SK-N-SH treated with all-trans-retinoic acid at 6 μM for 48 hours (cell line): ENCODE data around the gene RTL9.
A peak's percentile ranks its signal among the peaks of the same experiment; 100 is the strongest.

Experiments
- ATAC-seq: fragments of 200-7000 bp; cut with Tn5 transposase; 3 replicates; pipeline ENCODE4 v1.9.1; 2020; ENCODE audit warnings: mild to moderate bottlenecking, moderate library complexity
- BACH2 ChIP-seq: fragments of 250-450 bp; sonication (Bioruptor Pico); IDR thresholded peaks from 2 replicates; pipeline ENCODE4 v1.9.0; 2021; ENCODE audit warnings: mild to moderate bottlenecking, borderline replicate concordance
- CSDC2 ChIP-seq: fragments of 250-450 bp; sonication (Bioruptor Pico); IDR thresholded peaks from 2 replicates; pipeline ENCODE4 v1.5.0; 2020; ENCODE audit warnings: mild to moderate bottlenecking, moderate library complexity
- CSRNP3 ChIP-seq: fragments of 250-450 bp; sonication (Bioruptor Pico); IDR thresholded peaks from 2 replicates; pipeline ENCODE4 v1.5.1; 2021; ENCODE audit warnings: mild to moderate bottlenecking, moderate library complexity
- GLIS3 ChIP-seq: fragments of 250-450 bp; sonication (Bioruptor Pico); IDR thresholded peaks from 2 replicates; pipeline ENCODE4 v1.5.0; 2020; ENCODE audit warnings: mild to moderate bottlenecking, moderate library complexity
- ISL1 ChIP-seq: fragments of 250-450 bp; sonication (Bioruptor Pico); IDR thresholded peaks from 2 replicates; pipeline ENCODE4 v2.1.2; 2022; ENCODE audit warnings: mild to moderate bottlenecking, moderate library complexity
- OSR1 ChIP-seq: fragments of 250-450 bp; sonication (Bioruptor Pico); IDR thresholded peaks from 2 replicates; pipeline ENCODE4 v1.8.0; 2022; ENCODE audit warnings: moderate library complexity, mild to moderate bottlenecking, inconsistent platforms
- POU6F1 ChIP-seq: fragments of 250-450 bp; sonication (Bioruptor Pico); IDR thresholded peaks from 2 replicates; pipeline ENCODE4 v1.8.0; 2021; ENCODE audit warnings: low read depth, mild to moderate bottlenecking, moderate library complexity, borderline replicate concordance
- PPARA ChIP-seq: fragments of 250-450 bp; sonication (Bioruptor Pico); IDR thresholded peaks from 2 replicates; pipeline ENCODE4 v1.5.0; 2020; ENCODE audit warnings: mild to moderate bottlenecking, borderline replicate concordance
- RARB ChIP-seq: fragments of 250-450 bp; sonication (Bioruptor Pico); IDR thresholded peaks from 2 replicates; pipeline ENCODE4 v1.8.0; 2021; ENCODE audit warnings: mild to moderate bottlenecking, moderate library complexity
- SNAI2 ChIP-seq: fragments of 250-450 bp; sonication (Bioruptor Pico); IDR thresholded peaks from 2 replicates; pipeline ENCODE4 v1.5.0; 2020; ENCODE audit warnings: mild to moderate bottlenecking, moderate library complexity
- TCF4 ChIP-seq: fragments of 250-450 bp; sonication (Bioruptor Pico); IDR thresholded peaks from 2 replicates; pipeline ENCODE4 v1.8.0; 2021; ENCODE audit warnings: mild to moderate bottlenecking, moderate library complexity, borderline replicate concordance
- ZC3H10 ChIP-seq: fragments of 250-450 bp; sonication (Bioruptor Pico); IDR thresholded peaks from 2 replicates; pipeline ENCODE4 v1.5.1; 2021; ENCODE audit warnings: mild to moderate bottlenecking, moderate library complexity
- ZFP3 ChIP-seq: fragments of 250-450 bp; sonication (Bioruptor Pico); IDR thresholded peaks from 2 replicates; pipeline ENCODE4 v1.5.0; 2020; ENCODE audit warnings: mild to moderate bottlenecking, moderate library complexity
- ZFP30 ChIP-seq: fragments of 450-650 bp; formaldehyde crosslinking; IDR thresholded peaks from 2 replicates; pipeline ENCODE4 v1.5.0; 2022; ENCODE audit warnings: mild to moderate bottlenecking, moderate library complexity
- ZNF70 ChIP-seq: fragments of 450-650 bp; formaldehyde crosslinking; IDR thresholded peaks from 2 replicates; pipeline ENCODE4 v1.5.0; 2020; ENCODE audit warnings: mild to moderate bottlenecking, moderate library complexity
- ZNF8 ChIP-seq: fragments of 450-650 bp; formaldehyde crosslinking; IDR thresholded peaks from 2 replicates; pipeline ENCODE4 v1.5.0; 2020; ENCODE audit warnings: mild to moderate bottlenecking, moderate library complexity
- TF ChIP-seq, protein P1 (sequence below): fragments of 250-450 bp; sonication (Bioruptor Pico); IDR thresholded peaks from 2 replicates; pipeline ENCODE4 v1.5.1; 2020; ENCODE audit warnings: low read depth, mild to moderate bottlenecking, moderate library complexity
- TF ChIP-seq, protein P2 (sequence below): fragments of 250-450 bp; sonication (Bioruptor Pico); IDR thresholded peaks from 2 replicates; pipeline ENCODE4 v1.8.0; 2020; ENCODE audit warnings: mild to moderate bottlenecking, moderate library complexity, borderline replicate concordance
- TF ChIP-seq, protein P3 (sequence below): fragments of 250-450 bp; sonication (Bioruptor Pico); IDR thresholded peaks from 2 replicates; pipeline ENCODE4 v1.5.0; 2020; ENCODE audit warnings: mild to moderate bottlenecking, moderate library complexity

The RTL9 gene

DNA sequence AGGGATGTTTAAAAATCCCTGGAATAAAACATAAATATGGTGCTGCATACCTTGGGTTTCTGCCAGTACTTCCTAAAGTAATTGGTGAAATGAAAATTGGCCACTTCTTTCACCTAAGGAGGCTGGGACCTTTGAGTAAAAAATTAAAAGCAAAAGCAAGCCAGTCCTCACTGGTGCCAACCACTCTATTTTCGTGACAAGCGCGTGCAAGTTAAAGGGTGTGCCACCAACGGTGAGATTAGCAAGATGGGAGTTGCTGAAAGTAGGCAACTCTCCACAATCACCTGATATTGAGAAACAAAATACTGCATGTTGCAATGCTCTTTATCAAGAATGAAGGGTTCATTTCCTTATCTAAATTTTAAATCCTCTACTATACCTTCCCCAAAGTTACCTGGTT is 19.7 kb upstream of the RTL9 start:
- no peak for TF ChIP-seq ZFP30 (CRISPR knock-in tag)
- TF ChIP-seq RARB (CRISPR knock-in tag) = no peak
- no peak for TF ChIP-seq PPARA (CRISPR knock-in tag)
- TF ChIP-seq OSR1 (CRISPR knock-in tag) = no peak
- TF ChIP-seq, protein P1, sequence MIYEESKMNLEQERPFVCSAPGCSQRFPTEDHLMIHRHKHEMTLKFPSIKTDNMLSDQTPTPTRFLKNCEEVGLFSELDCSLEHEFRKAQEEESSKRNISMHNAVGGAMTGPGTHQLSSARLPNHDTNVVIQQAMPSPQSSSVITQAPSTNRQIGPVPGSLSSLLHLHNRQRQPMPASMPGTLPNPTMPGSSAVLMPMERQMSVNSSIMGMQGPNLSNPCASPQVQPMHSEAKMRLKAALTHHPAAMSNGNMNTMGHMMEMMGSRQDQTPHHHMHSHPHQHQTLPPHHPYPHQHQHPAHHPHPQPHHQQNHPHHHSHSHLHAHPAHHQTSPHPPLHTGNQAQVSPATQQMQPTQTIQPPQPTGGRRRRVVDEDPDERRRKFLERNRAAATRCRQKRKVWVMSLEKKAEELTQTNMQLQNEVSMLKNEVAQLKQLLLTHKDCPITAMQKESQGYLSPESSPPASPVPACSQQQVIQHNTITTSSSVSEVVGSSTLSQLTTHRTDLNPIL (CRISPR knock-in tag) = no peak
- TF ChIP-seq ZC3H10 (CRISPR knock-in tag) = no peak
- TF ChIP-seq ZNF8 (CRISPR knock-in tag) = no peak
- TF ChIP-seq POU6F1 (CRISPR knock-in tag) = no peak
- ATAC-seq = no peak

GRCh38 chrX:110341189-110342035 is 17.2 kb upstream of the RTL9 start:
- peak; percentile 92 for ATAC-seq
- TF ChIP-seq ISL1 (CRISPR knock-in tag) = peak; percentile 38; the same call in 1 of the 2 replicates
- no peak for TF ChIP-seq ZNF70 (CRISPR knock-in tag)
- TF ChIP-seq GLIS3 (CRISPR knock-in tag) = no peak
- no peak for TF ChIP-seq CSRNP3

DNA sequence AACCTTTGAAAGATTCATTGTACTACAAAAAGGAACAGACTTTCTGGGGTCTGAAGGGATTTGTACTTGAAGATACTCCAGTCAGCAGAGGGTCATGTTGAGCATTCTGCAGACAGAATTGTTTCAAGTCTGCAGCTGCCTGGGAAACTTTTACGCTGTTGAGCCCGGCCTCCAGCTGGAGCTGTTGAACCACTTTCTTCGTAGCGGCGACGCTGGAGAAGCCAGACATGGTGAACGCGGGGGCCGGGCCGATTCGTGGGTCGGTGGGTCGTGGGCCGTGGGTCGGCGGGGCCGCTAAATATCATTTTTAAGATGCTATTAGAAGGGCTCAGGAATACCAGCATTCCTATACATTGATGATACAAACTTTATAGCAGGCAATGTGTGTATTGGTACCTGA is 12.0 kb upstream of the RTL9 start:
- TF ChIP-seq PPARA (CRISPR knock-in tag) (no peak), ZC3H10 (CRISPR knock-in tag) (no peak), OSR1 (CRISPR knock-in tag) (no peak)
- TF ChIP-seq, protein P2, sequence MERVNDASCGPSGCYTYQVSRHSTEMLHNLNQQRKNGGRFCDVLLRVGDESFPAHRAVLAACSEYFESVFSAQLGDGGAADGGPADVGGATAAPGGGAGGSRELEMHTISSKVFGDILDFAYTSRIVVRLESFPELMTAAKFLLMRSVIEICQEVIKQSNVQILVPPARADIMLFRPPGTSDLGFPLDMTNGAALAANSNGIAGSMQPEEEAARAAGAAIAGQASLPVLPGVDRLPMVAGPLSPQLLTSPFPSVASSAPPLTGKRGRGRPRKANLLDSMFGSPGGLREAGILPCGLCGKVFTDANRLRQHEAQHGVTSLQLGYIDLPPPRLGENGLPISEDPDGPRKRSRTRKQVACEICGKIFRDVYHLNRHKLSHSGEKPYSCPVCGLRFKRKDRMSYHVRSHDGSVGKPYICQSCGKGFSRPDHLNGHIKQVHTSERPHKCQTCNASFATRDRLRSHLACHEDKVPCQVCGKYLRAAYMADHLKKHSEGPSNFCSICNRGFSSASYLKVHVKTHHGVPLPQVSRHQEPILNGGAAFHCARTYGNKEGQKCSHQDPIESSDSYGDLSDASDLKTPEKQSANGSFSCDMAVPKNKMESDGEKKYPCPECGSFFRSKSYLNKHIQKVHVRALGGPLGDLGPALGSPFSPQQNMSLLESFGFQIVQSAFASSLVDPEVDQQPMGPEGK (CRISPR knock-in tag) = no peak
- TF ChIP-seq, all 23 proteins: peak for 0
- ATAC-seq = no peak

- no peak for TF ChIP-seq CSRNP3
- no peak for TF ChIP-seq BACH2
- no peak for TF ChIP-seq ZNF70 (CRISPR knock-in tag)
- TF ChIP-seq OSR1 (CRISPR knock-in tag) = no peak
- TF ChIP-seq TCF4 (CRISPR knock-in tag) = no peak
- no peak for TF ChIP-seq CSDC2 (CRISPR knock-in tag)
- TF ChIP-seq, all 23 proteins: peak for 0
- no peak for ATAC-seq
These were observed 625 bp downstream of the RTL9 start for GRCh38 chrX:110359273-110359672.

DNA sequence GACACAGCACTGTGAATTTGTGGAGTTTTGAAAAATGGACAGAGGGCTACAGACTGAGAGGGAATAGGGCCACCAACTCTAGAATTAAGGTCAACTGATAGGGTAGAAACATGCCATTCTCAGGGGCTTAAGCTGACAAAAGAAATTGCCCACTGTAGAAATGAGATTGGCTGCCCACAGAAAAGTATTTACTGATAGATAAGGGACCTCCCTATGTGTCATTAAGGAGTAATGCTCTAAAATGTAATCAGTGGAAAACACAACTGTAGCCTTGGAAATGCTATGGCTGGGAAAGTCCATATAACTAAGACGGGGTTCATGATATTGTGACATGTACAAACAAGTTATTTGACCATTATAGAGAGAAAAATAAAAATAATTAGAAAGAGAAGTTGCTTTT is 4.6 kb downstream of the RTL9 start:
- ATAC-seq = no peak
- TF ChIP-seq, protein P3, sequence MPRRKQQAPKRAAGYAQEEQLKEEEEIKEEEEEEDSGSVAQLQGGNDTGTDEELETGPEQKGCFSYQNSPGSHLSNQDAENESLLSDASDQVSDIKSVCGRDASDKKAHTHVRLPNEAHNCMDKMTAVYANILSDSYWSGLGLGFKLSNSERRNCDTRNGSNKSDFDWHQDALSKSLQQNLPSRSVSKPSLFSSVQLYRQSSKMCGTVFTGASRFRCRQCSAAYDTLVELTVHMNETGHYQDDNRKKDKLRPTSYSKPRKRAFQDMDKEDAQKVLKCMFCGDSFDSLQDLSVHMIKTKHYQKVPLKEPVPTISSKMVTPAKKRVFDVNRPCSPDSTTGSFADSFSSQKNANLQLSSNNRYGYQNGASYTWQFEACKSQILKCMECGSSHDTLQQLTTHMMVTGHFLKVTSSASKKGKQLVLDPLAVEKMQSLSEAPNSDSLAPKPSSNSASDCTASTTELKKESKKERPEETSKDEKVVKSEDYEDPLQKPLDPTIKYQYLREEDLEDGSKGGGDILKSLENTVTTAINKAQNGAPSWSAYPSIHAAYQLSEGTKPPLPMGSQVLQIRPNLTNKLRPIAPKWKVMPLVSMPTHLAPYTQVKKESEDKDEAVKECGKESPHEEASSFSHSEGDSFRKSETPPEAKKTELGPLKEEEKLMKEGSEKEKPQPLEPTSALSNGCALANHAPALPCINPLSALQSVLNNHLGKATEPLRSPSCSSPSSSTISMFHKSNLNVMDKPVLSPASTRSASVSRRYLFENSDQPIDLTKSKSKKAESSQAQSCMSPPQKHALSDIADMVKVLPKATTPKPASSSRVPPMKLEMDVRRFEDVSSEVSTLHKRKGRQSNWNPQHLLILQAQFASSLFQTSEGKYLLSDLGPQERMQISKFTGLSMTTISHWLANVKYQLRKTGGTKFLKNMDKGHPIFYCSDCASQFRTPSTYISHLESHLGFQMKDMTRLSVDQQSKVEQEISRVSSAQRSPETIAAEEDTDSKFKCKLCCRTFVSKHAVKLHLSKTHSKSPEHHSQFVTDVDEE (CRISPR knock-in tag) = no peak
- TF ChIP-seq SNAI2 (CRISPR knock-in tag) = no peak
- TF ChIP-seq ZFP3 = no peak
- TF ChIP-seq RARB (CRISPR knock-in tag) = no peak
- TF ChIP-seq ISL1 (CRISPR knock-in tag) = no peak
- TF ChIP-seq ZFP30 (CRISPR knock-in tag) = no peak
- TF ChIP-seq, all 23 proteins: peak for 0
